ENCODE measurements around the gene CCNL2. TPM values are rescaled to one million over a fixed set of nuclear protein-coding genes. Genes with fewer than 3 reads are reported as not detected.
A peak's percentile ranks its signal among the peaks of the same experiment; 100 is the strongest.

CCNL2 gene
- total and polyA plus RNA-seq, 2 of the 13 experiments (the other 11 are each of a cell fraction or from before 2014, with no cell fraction given): 105 to 340 TPM

DNA sequence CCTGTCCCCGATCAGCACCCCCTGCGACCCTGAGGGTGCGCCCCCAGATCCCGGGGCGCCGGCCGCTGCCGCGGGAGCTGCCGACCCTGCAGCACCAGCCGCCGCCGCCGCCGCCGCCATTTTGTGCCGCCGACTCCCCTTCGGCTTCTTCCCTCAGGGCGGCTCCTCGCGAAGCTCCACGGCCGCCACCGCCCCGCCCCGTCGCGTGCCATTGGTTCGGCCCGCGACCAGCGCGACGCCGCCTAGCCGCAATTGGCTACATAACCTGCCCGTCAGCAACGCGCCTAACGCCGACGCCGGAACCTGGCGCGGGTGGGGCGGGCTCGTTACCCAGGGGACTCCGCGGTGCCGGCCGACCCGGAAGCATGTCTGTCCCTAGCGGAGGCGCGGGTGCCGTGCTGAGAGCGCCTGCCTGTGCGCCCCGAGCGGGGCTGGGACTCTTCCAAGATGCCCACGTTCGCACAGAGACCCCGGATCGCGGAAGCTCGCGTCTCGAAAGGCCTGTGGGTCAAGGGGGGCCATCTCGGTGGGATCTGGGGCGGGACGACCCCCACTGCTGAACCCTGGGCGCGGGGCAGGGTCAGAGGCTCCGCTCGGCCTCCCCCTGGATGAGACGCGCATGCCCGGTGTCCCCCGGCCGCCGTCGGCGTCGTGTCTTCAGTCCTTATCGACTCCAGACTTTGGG, at the start of gene CCNL2 (continued):
- TF ChIP-seq, protein P1, sequence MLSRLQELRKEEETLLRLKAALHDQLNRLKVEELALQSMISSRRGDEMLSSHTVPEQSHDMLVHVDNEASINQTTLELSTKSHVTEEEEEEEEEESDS (CRISPR knock-in tag; IDR thresholded peaks at IDR 0.05; ENCODE audit: borderline replicate concordance): no peak; the same call in 1 of the 2 replicates
- TF ChIP-seq ZNF44 (CRISPR knock-in tag; IDR thresholded peaks at IDR 0.05) (no peak), CREB1 (IDR thresholded peaks at IDR 0.05) (peak; percentile 93), CREB1 (CRISPR knock-in tag; IDR thresholded peaks at IDR 0.05) (no peak), NFE2 (CRISPR knock-in tag; IDR thresholded peaks at IDR 0.05) (no peak), MTF1 (CRISPR knock-in tag; IDR thresholded peaks at IDR 0.05) (no peak; the same call in 1 of the 2 replicates), SSRP1 (CRISPR knock-in tag; IDR thresholded peaks at IDR 0.05) (no peak), POLR2A (IDR thresholded peaks at IDR 0.05; ENCODE audit: insufficient read depth in 1 of 2, low read depth in 2 of 2, low read length in 2 of 2) (peak in 1 of 2 experiments; percentile 62; a peak in 2 of 4 replicates), ZNF766 (CRISPR knock-in tag; IDR thresholded peaks at IDR 0.05; ENCODE audit: borderline replicate concordance) (peak; percentile 66; the same call in 1 of the 2 replicates), NONO (IDR thresholded peaks at IDR 0.05) (no peak), NONO (CRISPR knock-in tag; conservative IDR thresholded peaks at IDR 0.05) (peak; percentile 88), BRCA1 (CRISPR knock-in tag; IDR thresholded peaks at IDR 0.05) (no peak), ZNF367 (CRISPR knock-in tag; IDR thresholded peaks at IDR 0.05; ENCODE audit: borderline replicate concordance) (no peak), ZNF569 (CRISPR knock-in tag; IDR thresholded peaks at IDR 0.05; ENCODE audit: borderline replicate concordance) (no peak)
- TF ChIP-seq, protein P2, sequence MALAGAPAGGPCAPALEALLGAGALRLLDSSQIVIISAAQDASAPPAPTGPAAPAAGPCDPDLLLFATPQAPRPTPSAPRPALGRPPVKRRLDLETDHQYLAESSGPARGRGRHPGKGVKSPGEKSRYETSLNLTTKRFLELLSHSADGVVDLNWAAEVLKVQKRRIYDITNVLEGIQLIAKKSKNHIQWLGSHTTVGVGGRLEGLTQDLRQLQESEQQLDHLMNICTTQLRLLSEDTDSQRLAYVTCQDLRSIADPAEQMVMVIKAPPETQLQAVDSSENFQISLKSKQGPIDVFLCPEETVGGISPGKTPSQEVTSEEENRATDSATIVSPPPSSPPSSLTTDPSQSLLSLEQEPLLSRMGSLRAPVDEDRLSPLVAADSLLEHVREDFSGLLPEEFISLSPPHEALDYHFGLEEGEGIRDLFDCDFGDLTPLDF (CRISPR knock-in tag; IDR thresholded peaks at IDR 0.05): peak; percentile 57; the same call in 1 of the 2 replicates
- TF ChIP-seq, protein P3, sequence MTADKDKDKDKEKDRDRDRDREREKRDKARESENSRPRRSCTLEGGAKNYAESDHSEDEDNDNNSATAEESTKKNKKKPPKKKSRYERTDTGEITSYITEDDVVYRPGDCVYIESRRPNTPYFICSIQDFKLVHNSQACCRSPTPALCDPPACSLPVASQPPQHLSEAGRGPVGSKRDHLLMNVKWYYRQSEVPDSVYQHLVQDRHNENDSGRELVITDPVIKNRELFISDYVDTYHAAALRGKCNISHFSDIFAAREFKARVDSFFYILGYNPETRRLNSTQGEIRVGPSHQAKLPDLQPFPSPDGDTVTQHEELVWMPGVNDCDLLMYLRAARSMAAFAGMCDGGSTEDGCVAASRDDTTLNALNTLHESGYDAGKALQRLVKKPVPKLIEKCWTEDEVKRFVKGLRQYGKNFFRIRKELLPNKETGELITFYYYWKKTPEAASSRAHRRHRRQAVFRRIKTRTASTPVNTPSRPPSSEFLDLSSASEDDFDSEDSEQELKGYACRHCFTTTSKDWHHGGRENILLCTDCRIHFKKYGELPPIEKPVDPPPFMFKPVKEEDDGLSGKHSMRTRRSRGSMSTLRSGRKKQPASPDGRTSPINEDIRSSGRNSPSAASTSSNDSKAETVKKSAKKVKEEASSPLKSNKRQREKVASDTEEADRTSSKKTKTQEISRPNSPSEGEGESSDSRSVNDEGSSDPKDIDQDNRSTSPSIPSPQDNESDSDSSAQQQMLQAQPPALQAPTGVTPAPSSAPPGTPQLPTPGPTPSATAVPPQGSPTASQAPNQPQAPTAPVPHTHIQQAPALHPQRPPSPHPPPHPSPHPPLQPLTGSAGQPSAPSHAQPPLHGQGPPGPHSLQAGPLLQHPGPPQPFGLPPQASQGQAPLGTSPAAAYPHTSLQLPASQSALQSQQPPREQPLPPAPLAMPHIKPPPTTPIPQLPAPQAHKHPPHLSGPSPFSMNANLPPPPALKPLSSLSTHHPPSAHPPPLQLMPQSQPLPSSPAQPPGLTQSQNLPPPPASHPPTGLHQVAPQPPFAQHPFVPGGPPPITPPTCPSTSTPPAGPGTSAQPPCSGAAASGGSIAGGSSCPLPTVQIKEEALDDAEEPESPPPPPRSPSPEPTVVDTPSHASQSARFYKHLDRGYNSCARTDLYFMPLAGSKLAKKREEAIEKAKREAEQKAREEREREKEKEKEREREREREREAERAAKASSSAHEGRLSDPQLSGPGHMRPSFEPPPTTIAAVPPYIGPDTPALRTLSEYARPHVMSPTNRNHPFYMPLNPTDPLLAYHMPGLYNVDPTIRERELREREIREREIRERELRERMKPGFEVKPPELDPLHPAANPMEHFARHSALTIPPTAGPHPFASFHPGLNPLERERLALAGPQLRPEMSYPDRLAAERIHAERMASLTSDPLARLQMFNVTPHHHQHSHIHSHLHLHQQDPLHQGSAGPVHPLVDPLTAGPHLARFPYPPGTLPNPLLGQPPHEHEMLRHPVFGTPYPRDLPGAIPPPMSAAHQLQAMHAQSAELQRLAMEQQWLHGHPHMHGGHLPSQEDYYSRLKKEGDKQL (CRISPR knock-in tag; IDR thresholded peaks at IDR 0.05; ENCODE audit: low read depth): peak; percentile 26; the same call in 1 of the 2 replicates
- TF ChIP-seq, protein P4, sequence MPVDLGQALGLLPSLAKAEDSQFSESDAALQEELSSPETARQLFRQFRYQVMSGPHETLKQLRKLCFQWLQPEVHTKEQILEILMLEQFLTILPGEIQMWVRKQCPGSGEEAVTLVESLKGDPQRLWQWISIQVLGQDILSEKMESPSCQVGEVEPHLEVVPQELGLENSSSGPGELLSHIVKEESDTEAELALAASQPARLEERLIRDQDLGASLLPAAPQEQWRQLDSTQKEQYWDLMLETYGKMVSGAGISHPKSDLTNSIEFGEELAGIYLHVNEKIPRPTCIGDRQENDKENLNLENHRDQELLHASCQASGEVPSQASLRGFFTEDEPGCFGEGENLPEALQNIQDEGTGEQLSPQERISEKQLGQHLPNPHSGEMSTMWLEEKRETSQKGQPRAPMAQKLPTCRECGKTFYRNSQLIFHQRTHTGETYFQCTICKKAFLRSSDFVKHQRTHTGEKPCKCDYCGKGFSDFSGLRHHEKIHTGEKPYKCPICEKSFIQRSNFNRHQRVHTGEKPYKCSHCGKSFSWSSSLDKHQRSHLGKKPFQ (CRISPR knock-in tag; IDR thresholded peaks at IDR 0.05; ENCODE audit: insufficient replicate concordance): no peak
- TF ChIP-seq, protein P5, sequence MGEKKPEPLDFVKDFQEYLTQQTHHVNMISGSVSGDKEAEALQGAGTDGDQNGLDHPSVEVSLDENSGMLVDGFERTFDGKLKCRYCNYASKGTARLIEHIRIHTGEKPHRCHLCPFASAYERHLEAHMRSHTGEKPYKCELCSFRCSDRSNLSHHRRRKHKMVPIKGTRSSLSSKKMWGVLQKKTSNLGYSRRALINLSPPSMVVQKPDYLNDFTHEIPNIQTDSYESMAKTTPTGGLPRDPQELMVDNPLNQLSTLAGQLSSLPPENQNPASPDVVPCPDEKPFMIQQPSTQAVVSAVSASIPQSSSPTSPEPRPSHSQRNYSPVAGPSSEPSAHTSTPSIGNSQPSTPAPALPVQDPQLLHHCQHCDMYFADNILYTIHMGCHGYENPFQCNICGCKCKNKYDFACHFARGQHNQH (CRISPR knock-in tag; IDR thresholded peaks at IDR 0.05): peak; percentile 61
- TF ChIP-seq, protein P6, sequence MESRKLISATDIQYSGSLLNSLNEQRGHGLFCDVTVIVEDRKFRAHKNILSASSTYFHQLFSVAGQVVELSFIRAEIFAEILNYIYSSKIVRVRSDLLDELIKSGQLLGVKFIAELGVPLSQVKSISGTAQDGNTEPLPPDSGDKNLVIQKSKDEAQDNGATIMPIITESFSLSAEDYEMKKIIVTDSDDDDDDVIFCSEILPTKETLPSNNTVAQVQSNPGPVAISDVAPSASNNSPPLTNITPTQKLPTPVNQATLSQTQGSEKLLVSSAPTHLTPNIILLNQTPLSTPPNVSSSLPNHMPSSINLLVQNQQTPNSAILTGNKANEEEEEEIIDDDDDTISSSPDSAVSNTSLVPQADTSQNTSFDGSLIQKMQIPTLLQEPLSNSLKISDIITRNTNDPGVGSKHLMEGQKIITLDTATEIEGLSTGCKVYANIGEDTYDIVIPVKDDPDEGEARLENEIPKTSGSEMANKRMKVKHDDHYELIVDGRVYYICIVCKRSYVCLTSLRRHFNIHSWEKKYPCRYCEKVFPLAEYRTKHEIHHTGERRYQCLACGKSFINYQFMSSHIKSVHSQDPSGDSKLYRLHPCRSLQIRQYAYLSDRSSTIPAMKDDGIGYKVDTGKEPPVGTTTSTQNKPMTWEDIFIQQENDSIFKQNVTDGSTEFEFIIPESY (CRISPR knock-in tag; IDR thresholded peaks at IDR 0.05): peak; percentile 6; the same call in 1 of the 2 replicates
